Smooth muscle cell (in vitro differentiated cells): ENCODE data around the gene RPRD1B. TPM values are rescaled to one million over a fixed set of nuclear protein-coding genes. Genes with fewer than 3 reads are reported as not detected.

Experiments
- DNase-seq: peaks from one replicate; lab custom pipeline; 2025; ENCODE audit not compliant: unreplicated experiment; lab: John Stamatoyannopoulos, UW
- H2AFZ ChIP-seq: fragments of 200-600 bp; sonication (generic); 2 replicates; pipeline ENCODE4 v1.6.0; 2016; ENCODE audit warnings: antibody characterized with exemption, low read depth, mild to moderate bottlenecking
- H3F3A ChIP-seq: fragments of 200-600 bp; sonication (generic); 2 replicates; pipeline ENCODE4 v1.6.0; 2017; ENCODE audit warnings: antibody characterized with exemption, low read depth
- H3K27ac ChIP-seq: fragments of 200-600 bp; sonication (generic); 2 replicates; pipeline ENCODE4 v1.5.1; 2016; ENCODE audit warnings: low read depth, mild to moderate bottlenecking
- H3K27me3 ChIP-seq: fragments of 200-600 bp; sonication (generic); 2 replicates; pipeline ENCODE4 v1.6.1; 2016; ENCODE audit warnings: low read depth, mild to moderate bottlenecking
- H3K36me3 ChIP-seq: fragments of 200-600 bp; sonication (generic); 2 replicates; pipeline ENCODE4 v1.5.1; 2016; ENCODE audit warnings: low read depth
- H3K4me1 ChIP-seq: fragments of 200-600 bp; sonication (generic); 2 replicates; pipeline ENCODE4 v1.5.1; 2016; ENCODE audit warnings: low read depth
- H3K4me2 ChIP-seq: fragments of 200-600 bp; sonication (generic); 2 replicates; pipeline ENCODE4 v1.6.0; 2016; ENCODE audit warnings: mild to moderate bottlenecking
- H3K4me3 ChIP-seq: fragments of 200-600 bp; sonication (generic); 2 replicates; pipeline ENCODE4 v1.5.1; 2016; ENCODE audit warnings: mild to moderate bottlenecking
- H3K79me2 ChIP-seq: fragments of 200-600 bp; sonication (generic); 2 replicates; pipeline ENCODE4 v1.6.0; 2016; ENCODE audit warnings: low read depth, mild to moderate bottlenecking
- H3K9ac ChIP-seq: fragments of 200-600 bp; sonication (generic); 2 replicates; pipeline ENCODE4 v1.6.0; 2016; ENCODE audit warnings: low read depth
- H3K9me3 ChIP-seq: fragments of 200-600 bp; sonication (generic); replicated peaks from 2 replicates; pipeline ENCODE4 v1.5.1; 2016; ENCODE audit warnings: low read depth
- H4K20me1 ChIP-seq: fragments of 200-600 bp; sonication (generic); 2 replicates; pipeline ENCODE4 v1.6.0; 2016; ENCODE audit warnings: low read depth
- CTCF ChIP-seq: fragments of 200-600 bp; sonication (generic); IDR thresholded peaks from 2 replicates; pipeline ENCODE4 v1.5.1; 2017; ENCODE audit warnings: borderline replicate concordance, mild to moderate bottlenecking, antibody characterized with exemption; ENCODE audit not compliant: insufficient read depth, poor library complexity, severe bottlenecking
- WGBS: methylation state at CpG from one replicate; pipeline ENCODE4 v1.1.7; 2016; ENCODE audit warnings: low lambda C conversion rate; 5-methylcytosine and 5-hydroxymethylcytosine counted together
- polyA plus RNA-seq: library from polyadenylated mRNA; unstranded; fragments of >200 nt; fragmentation: Nextera tagmentation; extraction: Ambion mirVana; gene quantifications from 2 replicates; pipeline ENCODE4 v1.2.1, GENCODE V29; 2016
- total RNA-seq: library from RNA; depleted of rRNA; stranded (reverse); fragments of >200 nt; gene quantifications from 2 replicates; pipeline ENCODE4 v1.2.3, GENCODE V29; 2014

RPRD1B gene
- total and polyA plus RNA-seq, 2 experiments from 2014 or later = 13.5 to 59.1 TPM

GRCh38 chr20:37997516-37997915 lies 36.0 kb upstream of the RPRD1B start:
- H3K4me1 ChIP-seq = peaks cover 3% of the 10 kb centered on the region
- WGBS = 96% methylated on average over 3 of the region's 3 CpGs
- no peak for TF ChIP-seq CTCF

DNA sequence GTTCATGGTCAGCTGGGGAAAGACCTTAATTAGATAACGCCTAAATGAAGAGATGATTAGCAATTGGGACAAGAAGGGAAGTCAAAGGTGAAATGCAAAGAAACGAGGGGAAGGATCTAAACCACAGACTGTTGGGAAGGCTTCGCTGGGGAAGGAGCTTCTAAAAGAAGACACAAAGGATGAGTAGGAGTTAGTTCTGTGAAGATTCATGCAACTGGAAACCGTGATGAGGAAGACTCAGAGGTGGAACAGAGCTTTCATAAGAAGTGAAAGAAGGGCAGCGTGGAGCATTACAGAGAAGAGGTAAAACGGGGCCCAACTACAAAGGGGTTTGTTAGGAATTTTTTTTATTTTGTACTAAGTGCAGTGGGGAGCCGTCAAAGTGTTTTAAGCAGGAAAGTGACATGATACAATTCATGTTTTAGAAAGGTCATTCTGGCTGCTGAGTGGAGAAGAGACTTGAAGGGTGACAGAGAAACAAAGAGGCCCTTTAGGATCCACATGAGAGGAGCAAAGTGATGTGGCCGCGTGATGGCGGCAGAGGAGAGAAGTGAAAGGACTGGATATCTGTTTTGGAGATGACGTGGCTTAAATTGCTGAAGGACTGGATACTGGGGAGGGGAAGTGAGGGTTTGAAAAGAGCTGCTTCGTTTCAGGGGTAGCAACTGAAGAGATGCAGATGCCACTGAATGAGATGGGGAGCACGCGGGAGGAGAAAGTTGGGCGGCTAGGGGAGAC lies 33.9 kb upstream of the RPRD1B start:
- Histone ChIP-seq H3K4me1 (peaks cover 3% of the 10 kb centered on the region), H3K4me3 (no peak overlapping the region), H3K9me3 (no peaks in the 10 kb centered on the region), H3K9ac (no peak overlapping the region), H2AFZ (no peak overlapping the region), H3K4me2 (no peak overlapping the region), H3K27ac (no peak overlapping the region), H4K20me1 (peaks cover 27% of the 10 kb centered on the region), H3K36me3 (no peaks in the 10 kb centered on the region), H3F3A (peaks cover 17% of the 10 kb centered on the region), H3K79me2 (no peaks in the 10 kb centered on the region), H3K27me3 (no peaks in the 10 kb centered on the region)
- TF ChIP-seq CTCF = no peak
- DNase-seq = no peak
- WGBS = 94% methylated on average over 15 of the region's 15 CpGs

More at GRCh38 chr20:37997516-37997915, 36.0 kb upstream of the RPRD1B start:
- no peak overlapping the region for H3K9ac ChIP-seq
- peaks cover 21% of the 10 kb centered on the region for H4K20me1 ChIP-seq
- no peaks in the 10 kb centered on the region for H3K36me3 ChIP-seq
- H3K27me3 ChIP-seq = no peaks in the 10 kb centered on the region
- H3F3A ChIP-seq = peaks cover 17% of the 10 kb centered on the region
- H3K4me2 ChIP-seq = no peak overlapping the region
- no peak overlapping the region for H3K27ac ChIP-seq
- DNase-seq = no peak
- no peak overlapping the region for H3K4me3 ChIP-seq
- H2AFZ ChIP-seq = no peak overlapping the region
- H3K9me3 ChIP-seq = no peaks in the 10 kb centered on the region
- no peaks in the 10 kb centered on the region for H3K79me2 ChIP-seq

DNA sequence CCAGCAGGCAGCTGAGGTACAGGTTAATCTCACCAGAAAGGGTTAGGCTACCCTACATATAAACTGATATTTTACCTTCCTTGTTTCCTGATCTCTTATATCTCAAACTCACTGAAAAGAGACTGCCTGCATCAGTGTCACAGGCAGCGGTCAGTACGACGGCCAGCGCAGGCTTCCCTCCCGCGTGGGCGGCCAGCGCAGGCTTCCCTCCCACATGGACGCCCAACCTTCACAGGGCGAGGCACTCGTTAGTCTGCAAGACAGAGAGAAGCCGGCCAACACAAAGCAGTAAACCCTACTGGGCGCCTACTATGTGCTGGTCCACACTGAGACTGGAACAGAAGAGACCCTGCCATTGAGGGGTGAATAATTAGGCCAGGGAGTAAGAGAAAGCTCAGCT lies 33.3 kb upstream of the RPRD1B start:
- Histone ChIP-seq H3K27ac (peak overlapping the region; percentile 92), H4K20me1 (peaks cover 33% of the 10 kb centered on the region), H3K9ac (no peak overlapping the region), H3K4me2 (no peak overlapping the region), H3K4me3 (no peak overlapping the region), H3K36me3 (no peaks in the 10 kb centered on the region), H3K9me3 (no peaks in the 10 kb centered on the region), H3K27me3 (no peaks in the 10 kb centered on the region), H2AFZ (no peak overlapping the region), H3F3A (peaks cover 17% of the 10 kb centered on the region), H3K79me2 (no peaks in the 10 kb centered on the region), H3K4me1 (peaks cover 3% of the 10 kb centered on the region)
- DNase-seq = no peak
- TF ChIP-seq CTCF = no peak
- WGBS = 92% methylated on average over 13 of the region's 13 CpGs
